Keratinocyte (primary cell): ENCODE data around the gene PPM1B. TPM values are rescaled to one million over a fixed set of nuclear protein-coding genes. Genes with fewer than 3 reads are reported as not detected.

Source experiments
- DNase-seq: peaks from one replicate; pipeline ENCODE4 v3.0.0-alpha.2; 2011; ENCODE audit warnings: low read depth, missing footprints, low spot score
- FAIRE-seq: peaks from 2 replicates; lab custom pipeline; 2011; peaks lifted over from hg19 to GRCh38; lab: Jason Lieb, UNC
- H2AFZ ChIP-seq: 2 replicates; pipeline ENCODE4 v1.6.0; 2012; ENCODE audit warnings: low read length, control low read depth, inconsistent platforms; ENCODE audit not compliant: control insufficient read depth
- H3K27ac ChIP-seq: 2 replicates; pipeline ENCODE4 v1.5.1; 2011; ENCODE audit warnings: low read length; ENCODE audit not compliant: control insufficient read depth, insufficient read depth
- H3K27me3 ChIP-seq: 3 replicates; pipeline ENCODE4 v1.6.0; 2011; ENCODE audit warnings: low read length; ENCODE audit not compliant: control insufficient read depth, insufficient read depth; ENCODE audit errors: extremely low read depth
- H3K36me3 ChIP-seq, 2 experiments: 2 replicates in 1 of 2; 3 replicates in 1 of 2; pipeline ENCODE4 v1.5.1; 2011; ENCODE audit warnings: low read length in 2 of 2, mild to moderate bottlenecking in 1 of 2; ENCODE audit not compliant: control insufficient read depth in 2 of 2, insufficient read depth in 2 of 2; ENCODE audit errors: extremely low read depth in 1 of 2
- H3K4me1 ChIP-seq: 3 replicates; pipeline ENCODE4 v1.5.1; 2011; ENCODE audit warnings: low read length; ENCODE audit not compliant: control insufficient read depth, insufficient read depth; ENCODE audit errors: extremely low read depth
- H3K4me2 ChIP-seq: 3 replicates; pipeline ENCODE4 v1.6.0; 2011; ENCODE audit warnings: low read depth, low read length; ENCODE audit not compliant: control insufficient read depth, insufficient read depth; ENCODE audit errors: extremely low read depth
- H3K4me3 ChIP-seq, 3 experiments: fragments of 200-600 bp in 1 of 3; sonication (generic) in 1 of 3; 2 replicates in 2 of 3; 3 replicates in 1 of 3; pipeline ENCODE4 v1.5.1; 2011 to 2016; ENCODE audit warnings: low read length in 3 of 3, mild to moderate bottlenecking in 3 of 3, control low read depth in 2 of 3, inconsistent platforms in 1 of 3, low read depth in 1 of 3, mixed read lengths in 1 of 3, mixed run types in 1 of 3, moderate library complexity in 1 of 3; ENCODE audit not compliant: control insufficient read depth in 2 of 3, insufficient read depth in 2 of 3; ENCODE audit errors: extremely low read depth in 1 of 3
- H3K79me2 ChIP-seq: 2 replicates; pipeline ENCODE4 v1.6.0; 2012; ENCODE audit warnings: low read length; ENCODE audit not compliant: control insufficient read depth, insufficient read depth
- H3K9ac ChIP-seq: 3 replicates; pipeline ENCODE4 v1.6.0; 2011; ENCODE audit warnings: low read length; ENCODE audit not compliant: control insufficient read depth, insufficient read depth; ENCODE audit errors: extremely low read depth
- H3K9me1 ChIP-seq: 3 replicates; pipeline ENCODE4 v1.6.0; 2011; ENCODE audit warnings: low read length; ENCODE audit not compliant: control insufficient read depth, insufficient read depth; ENCODE audit errors: extremely low read depth
- H3K9me3 ChIP-seq: 2 replicates; pipeline ENCODE4 v1.5.1; 2012; ENCODE audit warnings: low read depth, low read length; ENCODE audit not compliant: control insufficient read depth
- H4K20me1 ChIP-seq: 3 replicates; pipeline ENCODE4 v1.6.0; 2011; ENCODE audit warnings: low read length; ENCODE audit not compliant: control insufficient read depth, insufficient read depth; ENCODE audit errors: extremely low read depth
- CTCF ChIP-seq, 3 experiments: IDR thresholded peaks in 1 of 3; conservative IDR thresholded peaks in 1 of 3; optimal IDR thresholded peaks in 1 of 3; 2 replicates in 2 of 3; 3 replicates in 1 of 3; pipeline versions ENCODE3 to v1.5.1; 2011; ENCODE audit warnings: low read length in 3 of 3, mild to moderate bottlenecking in 3 of 3, moderate library complexity in 2 of 3, control low read depth in 1 of 3, inconsistent platforms in 1 of 3; ENCODE audit not compliant: insufficient read depth in 2 of 3; ENCODE audit errors: extremely low read depth in 1 of 3
- EZH2 ChIP-seq: IDR thresholded peaks from one replicate; pipeline ENCODE4 v1.6.1; 2012; ENCODE audit warnings: inconsistent platforms, mild to moderate bottlenecking, low read length, moderate library complexity
- dilution Hi-C: fragments of 300-500 bp; cut with MboI; formaldehyde crosslinking; loops from one replicate; pipeline ENCODE4 v1.7.0; 2020; ENCODE audit warnings: low sequenced_read_pairs; ENCODE audit not compliant: extremely low pct_ligation_motif_present
- polyA plus RNA-seq, 5 experiments: library from polyadenylated mRNA; depleted of rRNA in 3 of 5; stranded (reverse) in 3 of 5; stranded (forward) in 1 of 5; unstranded in 1 of 5; fragments of >200 nt; gene quantifications; 1 replicate in 1 of 5; 2 replicates in 3 of 5; 3 replicates in 1 of 5; pipeline versions ENCODE4 v1.2.1 to v1.2.3, GENCODE V29; 2011 to 2012; ENCODE audit warnings: missing spikeins in 2 of 5, low read depth in 1 of 5, low replicate concordance in 1 of 5

The PPM1B gene
- polyA plus RNA-seq, 1 donor (not counting 4 experiments of a cell fraction or from before 2014, with no cell fraction given): 34.5 TPM

- no peaks in the 10 kb centered on the region for H3K27me3 ChIP-seq
- no peak overlapping the region for H3K27ac ChIP-seq
- TF ChIP-seq EZH2 (no peak), CTCF (optimal IDR thresholded peaks at IDR 0.05 in 1 of 3, IDR thresholded peaks at IDR 0.05 in 1 of 3, conservative IDR thresholded peaks at IDR 0.05 in 1 of 3; ENCODE audit: extremely low read depth in 1 of 3, insufficient read depth in 2 of 3, low read length in 3 of 3) (no peak)
- no peaks in the 10 kb centered on the region for H4K20me1 ChIP-seq
- H3K9me1 ChIP-seq: no peaks in the 10 kb centered on the region
- FAIRE-seq: no peak
- H3K9ac ChIP-seq: no peak overlapping the region
- no peak overlapping the region for H2AFZ ChIP-seq
- H3K79me2 ChIP-seq: no peaks in the 10 kb centered on the region
- DNase-seq: no peak
- H3K4me3 ChIP-seq: no peak overlapping the region
- no peaks in the 10 kb centered on the region for H3K36me3 ChIP-seq
- H3K9me3 ChIP-seq: no peaks in the 10 kb centered on the region
- no peak overlapping the region for H3K4me2 ChIP-seq
- dilution Hi-C loops: no loop called here
- H3K4me1 ChIP-seq: no peaks in the 10 kb centered on the region
Measured at GRCh38 chr2:44269831-44270230, 101.2 kb downstream of the PPM1B start.

GRCh38 chr2:44271296-44271695 is 102.6 kb downstream of the PPM1B start:
- Histone ChIP-seq H2AFZ (no peak overlapping the region), H4K20me1 (no peaks in the 10 kb centered on the region), H3K9me1 (no peaks in the 10 kb centered on the region), H3K27ac (no peak overlapping the region), H3K27me3 (no peaks in the 10 kb centered on the region), H3K4me2 (no peak overlapping the region), H3K36me3 (no peaks in the 10 kb centered on the region), H3K9me3 (no peaks in the 10 kb centered on the region), H3K4me3 (no peak overlapping the region), H3K9ac (no peak overlapping the region), H3K79me2 (no peaks in the 10 kb centered on the region), H3K4me1 (no peaks in the 10 kb centered on the region)
- DNase-seq (no peak), FAIRE-seq (no peak)
- dilution Hi-C loops: no loop called here
- TF ChIP-seq CTCF (optimal IDR thresholded peaks at IDR 0.05 in 1 of 3, IDR thresholded peaks at IDR 0.05 in 1 of 3, conservative IDR thresholded peaks at IDR 0.05 in 1 of 3; ENCODE audit: extremely low read depth in 1 of 3, insufficient read depth in 2 of 3, low read length in 3 of 3): no peak
- TF ChIP-seq EZH2: no peak
